NB4 (cell line): ENCODE data around the gene ST8SIA5.

Experiments used
- DNase-seq: peaks from one replicate; pipeline ENCODE4 v3.0.0; 2010; ENCODE audit warnings: low read depth
- H3K4me3 ChIP-seq: one replicate; pipeline ENCODE4 v1.5.1; 2011; ENCODE audit warnings: mild to moderate bottlenecking, low read depth, low read length, moderate library complexity
- CTCF ChIP-seq: IDR thresholded peaks from one replicate; pipeline ENCODE4 v1.5.1; 2012; ENCODE audit warnings: low read depth, low read length
- MAX ChIP-seq: IDR thresholded peaks from 2 replicates; pipeline ENCODE4 v1.6.1; 2011; ENCODE audit warnings: low read depth, low read length
- MYC ChIP-seq: IDR thresholded peaks from 2 replicates; pipeline ENCODE4 v1.6.1; 2011; ENCODE audit warnings: low read depth, low read length
- POLR2A ChIP-seq: IDR thresholded peaks from 2 replicates; pipeline ENCODE4 v1.6.1; 2011; ENCODE audit warnings: mild to moderate bottlenecking; ENCODE audit not compliant: insufficient read length; ENCODE audit errors: extremely low read depth

The ST8SIA5 gene

GRCh38 chr18:46731316-46731715, 25.5 kb downstream of the ST8SIA5 start:
- DNase-seq, result no peak
- TF ChIP-seq POLR2A, result no peak
- no peak for TF ChIP-seq MYC
- TF ChIP-seq CTCF, result no peak
- no peak for TF ChIP-seq MAX
- H3K4me3 ChIP-seq, result no peak overlapping the region

GRCh38 chr18:46728219-46728930, 28.5 kb downstream of the ST8SIA5 start:
- no peak overlapping the region for H3K4me3 ChIP-seq
- TF ChIP-seq CTCF, result no peak
- TF ChIP-seq MAX, result no peak
- TF ChIP-seq MYC, result no peak
- no peak for DNase-seq

GRCh38 chr18:46727177-46727576, 29.7 kb downstream of the ST8SIA5 start:
- DNase-seq, result no peak
- H3K4me3 ChIP-seq, result no peak overlapping the region
- TF ChIP-seq MAX (no peak), MYC (no peak)

GRCh38 chr18:46725310-46725709, 31.5 kb downstream of the ST8SIA5 start:
- H3K4me3 ChIP-seq, result no peak overlapping the region
- TF ChIP-seq MAX (no peak), POLR2A (no peak), CTCF (no peak)
- DNase-seq, result no peak

GRCh38 chr18:46723856-46724415, 32.9 kb downstream of the ST8SIA5 start:
- DNase-seq, result no peak
- H3K4me3 ChIP-seq, result no peak overlapping the region

More at GRCh38 chr18:46723856-46724415, 32.9 kb downstream of the ST8SIA5 start:
- TF ChIP-seq MYC, result no peak
- TF ChIP-seq CTCF, result no peak
- TF ChIP-seq MAX, result no peak
- TF ChIP-seq POLR2A, result no peak
